HG03135 (cell line): ENCODE measurements around the gene CNTNAP2.

ENCODE experiments used
- ATAC-seq: cut with Tn5 transposase; IDR thresholded peaks from one replicate; pipeline ENCODE4 v1.9.1; 2021; ENCODE audit warnings: mild to moderate bottlenecking, moderate library complexity; ENCODE audit not compliant: unreplicated experiment

The CNTNAP2 gene

GRCh38 chr7:147869456-147869855 lies 1752.9 kb downstream of the CNTNAP2 start:
- ATAC-seq: no peak

DNA sequence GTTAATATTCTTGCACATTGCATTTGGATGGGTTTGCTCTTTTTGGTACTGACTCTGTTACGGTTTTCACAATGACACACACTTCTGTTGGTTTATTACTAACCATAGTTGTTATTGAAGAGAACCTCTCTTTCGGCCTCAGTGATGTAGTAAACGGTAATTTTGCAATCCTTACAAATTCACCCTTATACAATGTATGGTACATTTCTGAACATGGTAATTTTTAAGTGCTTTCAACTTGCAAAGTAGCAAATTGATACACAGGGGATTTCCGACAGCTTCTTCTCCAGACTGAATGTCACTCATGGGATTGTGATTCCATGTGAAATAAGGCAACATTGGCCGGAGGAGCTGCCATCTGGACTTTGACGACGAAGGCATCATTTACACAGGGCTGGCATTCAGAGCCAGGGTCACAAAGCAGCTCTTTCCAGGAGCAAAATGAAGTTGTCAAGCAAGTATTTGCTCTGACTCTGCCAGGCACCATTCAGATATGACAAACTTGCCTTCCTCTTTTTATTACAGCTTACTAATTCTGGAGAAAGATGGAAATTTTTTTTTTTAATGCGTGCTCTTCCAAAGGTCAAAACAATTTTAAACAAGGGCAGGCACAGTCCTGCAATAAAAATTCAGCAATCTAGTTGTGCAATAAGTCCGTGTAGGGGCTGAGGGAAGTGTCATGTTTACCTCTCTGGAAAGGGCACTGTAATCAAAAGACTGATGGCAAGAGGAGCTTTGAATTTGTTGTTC lies 1762.5 kb downstream of the CNTNAP2 start:
- no peak for ATAC-seq

GRCh38 chr7:147885869-147886268 lies 1769.3 kb downstream of the CNTNAP2 start:
- ATAC-seq: no peak

GRCh38 chr7:147894271-147894670 lies 1777.7 kb downstream of the CNTNAP2 start:
- ATAC-seq: no peak

GRCh38 chr7:147896121-147896520 lies 1779.5 kb downstream of the CNTNAP2 start:
- ATAC-seq: no peak

DNA sequence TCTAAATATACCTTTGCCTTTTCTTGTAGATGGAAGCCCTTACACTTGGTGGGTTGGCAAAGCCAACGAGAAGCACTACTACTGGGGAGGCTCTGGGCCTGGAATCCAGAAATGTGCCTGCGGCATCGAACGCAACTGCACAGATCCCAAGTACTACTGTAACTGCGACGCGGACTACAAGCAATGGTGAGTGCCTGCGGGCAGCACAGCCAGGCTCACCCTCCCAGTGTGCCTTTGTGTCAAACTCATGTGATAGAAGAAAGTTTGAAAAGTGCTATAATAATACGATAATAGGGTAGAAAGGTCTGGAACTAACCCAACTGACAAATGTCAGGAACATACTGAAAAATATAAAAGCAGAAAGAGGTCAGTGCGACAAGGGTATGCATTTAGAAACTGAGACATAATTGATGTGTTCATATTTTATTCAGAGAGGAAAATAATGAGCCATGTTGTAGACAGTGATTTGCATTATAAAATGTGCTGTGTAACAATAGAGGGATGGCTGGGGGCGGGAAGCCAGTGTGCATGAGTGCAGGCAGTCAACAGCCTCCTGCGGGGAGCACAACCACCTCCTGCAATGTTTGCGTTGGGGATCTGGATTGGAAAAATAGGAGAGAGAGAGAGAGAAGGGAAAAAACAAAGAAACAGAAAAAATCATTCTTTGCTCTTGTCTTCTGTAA lies 1787.1 kb downstream of the CNTNAP2 start:
- no peak for ATAC-seq

DNA sequence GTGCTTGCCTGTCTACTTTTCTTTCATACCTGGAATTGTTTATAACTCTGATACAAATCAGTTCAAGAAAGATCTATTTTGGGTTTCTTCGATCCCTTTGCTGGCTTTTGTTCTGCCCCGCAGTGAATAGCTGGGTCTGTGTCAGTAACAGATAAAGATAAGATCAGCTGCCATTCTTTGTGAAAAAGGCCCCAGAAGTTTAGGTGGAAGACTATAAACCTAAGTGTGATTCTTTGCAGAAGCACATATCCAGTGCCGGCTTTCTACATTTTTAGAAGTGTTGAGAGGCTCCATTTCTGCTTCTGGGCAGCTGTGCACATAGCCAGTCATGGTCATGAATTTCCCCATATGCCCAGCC lies 1787.6 kb downstream of the CNTNAP2 start:
- no peak for ATAC-seq

GRCh38 chr7:147909431-147910148 lies 1793.0 kb downstream of the CNTNAP2 start:
- no peak for ATAC-seq

- no peak for ATAC-seq
Observed at GRCh38 chr7:147911201-147911601, 1794.6 kb downstream of the CNTNAP2 start.

DNA sequence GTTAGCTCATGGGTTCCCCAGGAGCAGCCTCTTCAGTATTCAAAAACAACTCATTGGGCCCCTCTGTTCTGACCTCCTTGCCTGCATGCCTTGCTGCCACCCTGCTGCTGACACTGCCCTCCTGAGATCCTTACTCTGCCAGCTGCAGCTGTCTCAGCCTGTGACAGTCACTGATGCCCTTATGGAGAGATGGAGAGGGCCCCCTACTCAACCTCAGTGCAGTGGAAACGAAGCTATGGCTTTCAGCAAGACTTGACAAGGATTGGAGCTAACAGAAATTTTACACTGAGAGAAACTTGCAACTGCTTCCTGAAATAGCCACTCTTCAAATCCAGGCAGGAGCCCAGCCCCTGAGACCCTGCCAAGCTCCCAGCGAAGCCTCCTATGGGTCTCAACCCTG lies 1795.7 kb downstream of the CNTNAP2 start:
- ATAC-seq: no peak

- no peak for ATAC-seq
Observed at GRCh38 chr7:147912946-147913638, 1796.5 kb downstream of the CNTNAP2 start.

DNA sequence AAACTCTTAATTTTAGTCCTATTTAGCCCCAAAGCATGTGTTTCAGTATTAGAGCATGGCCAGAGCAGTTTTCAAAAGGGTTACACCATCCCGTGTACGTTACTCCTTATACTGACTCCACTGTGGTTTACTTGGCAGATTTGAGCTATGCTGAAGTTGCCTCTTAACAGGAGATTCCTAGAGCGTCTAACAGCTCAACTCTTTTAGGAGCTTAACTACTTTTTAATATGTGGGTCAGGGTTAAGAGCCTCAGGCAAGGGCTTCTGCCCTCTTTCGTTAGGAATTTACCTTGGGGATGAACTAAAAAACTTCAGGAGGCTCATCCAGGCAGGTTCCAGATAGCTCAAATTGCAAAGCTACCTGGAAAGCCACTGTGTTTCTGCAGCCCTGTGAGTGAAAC lies 1799.2 kb downstream of the CNTNAP2 start:
- no peak for ATAC-seq

GRCh38 chr7:147916573-147916972 lies 1800.0 kb downstream of the CNTNAP2 start:
- no peak for ATAC-seq

GRCh38 chr7:147923841-147924240 lies 1807.2 kb downstream of the CNTNAP2 start:
- no peak for ATAC-seq

DNA sequence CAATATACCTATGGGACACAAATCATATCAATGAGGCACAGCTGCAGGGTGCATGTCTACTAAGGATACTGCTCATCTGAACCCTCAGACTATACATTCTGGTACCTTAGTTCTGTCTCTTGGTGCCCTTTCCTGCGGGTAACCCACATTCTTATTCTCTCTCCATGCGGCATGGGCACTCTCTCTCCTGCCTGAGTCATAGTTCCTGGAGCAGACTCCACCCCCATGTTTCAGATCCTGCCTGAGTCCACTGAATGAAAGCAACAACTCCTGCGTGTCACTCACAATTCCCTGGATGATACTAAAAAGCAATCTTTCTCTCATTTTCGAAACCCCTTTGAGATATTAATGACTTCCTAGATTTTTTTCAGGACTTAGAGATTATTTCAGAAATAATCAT lies 1820.8 kb downstream of the CNTNAP2 start:
- no peak for ATAC-seq

GRCh38 chr7:147941381-147941780 lies 1824.8 kb downstream of the CNTNAP2 start:
- no peak for ATAC-seq

DNA sequence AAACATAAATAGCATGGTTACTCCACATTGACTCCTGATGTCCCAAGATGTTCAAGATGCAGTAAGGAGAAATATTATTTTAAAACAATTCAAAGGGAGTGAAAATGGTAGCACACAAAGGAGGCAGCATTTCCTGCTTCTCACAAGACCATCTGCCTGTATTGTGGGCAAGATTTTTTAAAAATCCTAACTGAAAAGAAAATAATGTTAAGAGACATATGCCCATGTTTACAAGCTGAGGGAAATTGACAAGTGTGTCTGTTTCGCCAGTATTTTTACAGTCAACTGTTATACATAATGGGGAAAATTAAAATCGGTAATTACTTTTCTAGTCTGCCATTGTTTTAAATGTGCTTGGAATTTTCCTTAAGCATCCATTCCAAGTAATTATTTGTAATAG lies 1827.7 kb downstream of the CNTNAP2 start:
- no peak for ATAC-seq

GRCh38 chr7:147952918-147953317 lies 1836.3 kb downstream of the CNTNAP2 start:
- no peak for ATAC-seq

DNA sequence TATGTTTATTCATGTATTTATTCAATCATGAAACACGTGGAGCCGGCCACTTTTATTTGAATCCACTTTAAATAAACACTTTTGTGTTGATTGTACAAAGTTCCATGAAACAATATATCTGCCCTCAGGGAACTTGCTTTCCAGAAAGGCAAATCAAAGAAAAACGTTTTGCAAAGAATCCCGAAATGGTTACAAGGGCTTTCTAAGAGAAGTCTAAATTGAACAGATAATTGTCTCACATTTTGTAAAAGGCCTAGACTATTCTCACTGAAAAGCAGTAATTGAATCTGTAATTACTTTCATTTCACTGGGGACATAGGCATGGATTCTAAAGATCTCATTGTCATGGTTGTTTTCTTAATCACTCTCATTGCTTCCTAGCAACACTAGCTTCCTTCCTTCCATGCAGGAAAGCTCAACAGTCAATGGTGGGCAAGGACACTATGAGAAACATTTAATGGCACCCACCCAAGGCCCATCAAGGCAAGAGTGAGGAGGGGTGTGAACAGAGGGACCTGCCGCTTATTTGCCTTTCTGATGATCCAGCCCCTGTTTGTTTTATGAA lies 1851.5 kb downstream of the CNTNAP2 start:
- no peak for ATAC-seq

- ATAC-seq: no peak
Observed at GRCh38 chr7:147971606-147972110, 1855.1 kb downstream of the CNTNAP2 start.

DNA sequence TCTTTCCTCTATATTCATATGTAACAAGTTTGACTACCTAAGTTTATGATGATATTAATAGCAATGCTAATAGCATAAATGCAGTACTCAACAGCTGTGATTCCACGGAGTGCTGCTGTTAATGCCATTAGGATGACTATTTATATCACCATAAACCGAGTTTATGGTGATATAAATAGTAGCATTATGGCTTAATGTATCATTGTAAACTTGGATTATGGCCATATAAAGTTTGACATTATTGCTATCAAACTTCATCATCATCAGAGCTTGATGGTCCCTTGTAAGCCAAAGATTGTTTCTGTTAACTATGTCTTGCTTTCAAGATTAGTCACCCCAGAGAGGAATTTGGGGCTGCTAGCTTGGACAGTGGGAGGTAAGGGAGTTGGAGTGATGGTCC lies 1861.6 kb downstream of the CNTNAP2 start:
- no peak for ATAC-seq
